ENCODE measurements around the gene LRRC32. TPM values are rescaled to one million over a fixed set of nuclear protein-coding genes. Genes with fewer than 3 reads are reported as not detected.

Gene LRRC32
- total RNA-seq, 2 experiments from 2014 or later, result 5.5 to 25.3 TPM

DNA sequence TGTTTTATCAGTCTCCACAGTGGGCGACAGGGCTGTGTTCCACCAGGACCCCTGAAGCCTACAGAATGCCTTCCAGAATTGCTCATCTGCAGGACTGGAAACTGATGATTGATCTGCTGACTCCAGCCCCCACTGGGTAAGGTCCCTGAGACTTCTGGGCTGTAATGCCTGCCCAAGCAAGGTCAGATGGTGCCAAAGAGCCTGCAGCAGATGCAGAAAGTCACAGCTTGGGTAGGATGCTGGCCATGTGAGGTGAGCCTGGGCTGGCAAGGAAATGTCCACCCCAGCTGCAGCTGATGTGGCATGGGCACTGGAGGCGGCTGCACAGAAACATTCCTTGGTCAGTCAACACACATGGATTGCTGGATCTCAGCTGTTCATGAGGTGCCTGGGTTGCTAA, 30.9 kb downstream of the LRRC32 start:
- Histone ChIP-seq H3K27ac (ENCODE audit: low read depth, low read length, poor library complexity, severe bottlenecking) (no peak overlapping the region), H3K36me3 (ENCODE audit: insufficient read depth, low read length) (no peaks in the 10 kb centered on the region), H3K9me3 (ENCODE audit: low read length) (no peaks in the 10 kb centered on the region), H4K20me1 (ENCODE audit: insufficient read depth, low read length) (no peaks in the 10 kb centered on the region), H3K4me1 (ENCODE audit: insufficient read depth, low read length, poor library complexity, severe bottlenecking) (peaks cover 54% of the 10 kb centered on the region), H3K4me3 (ENCODE audit: low read depth, low read length, poor library complexity, severe bottlenecking) (no peak overlapping the region), H2AFZ (ENCODE audit: low read length) (peak overlapping the region; percentile 72; the same call in 1 of the 2 replicates), H3K4me2 (ENCODE audit: low read length) (no peak overlapping the region), H3K79me2 (ENCODE audit: insufficient read depth, low read depth, low read length) (no peaks in the 10 kb centered on the region), H3K9me2 (ENCODE audit: insufficient read depth, low read length) (no peaks in the 10 kb centered on the region)
- intact Hi-C loops (cut with micrococcal nuclease; ENCODE audit: unreplicated experiment), result no loop called here
- BruUV-seq (replicated peaks), result no TSS peak
- ChIA-PET POLR2A (interaction anchor here (0.7 kb wide), 1 partner anchor 405 kb away, joined by 3 read pairs; no protein-coding TSS in a partner anchor), CTCF (ENCODE audit: unreplicated experiment) (no interaction called here)
- no peak for DNase-seq (ENCODE audit: low spot score)
- TF ChIP-seq, protein P1, sequence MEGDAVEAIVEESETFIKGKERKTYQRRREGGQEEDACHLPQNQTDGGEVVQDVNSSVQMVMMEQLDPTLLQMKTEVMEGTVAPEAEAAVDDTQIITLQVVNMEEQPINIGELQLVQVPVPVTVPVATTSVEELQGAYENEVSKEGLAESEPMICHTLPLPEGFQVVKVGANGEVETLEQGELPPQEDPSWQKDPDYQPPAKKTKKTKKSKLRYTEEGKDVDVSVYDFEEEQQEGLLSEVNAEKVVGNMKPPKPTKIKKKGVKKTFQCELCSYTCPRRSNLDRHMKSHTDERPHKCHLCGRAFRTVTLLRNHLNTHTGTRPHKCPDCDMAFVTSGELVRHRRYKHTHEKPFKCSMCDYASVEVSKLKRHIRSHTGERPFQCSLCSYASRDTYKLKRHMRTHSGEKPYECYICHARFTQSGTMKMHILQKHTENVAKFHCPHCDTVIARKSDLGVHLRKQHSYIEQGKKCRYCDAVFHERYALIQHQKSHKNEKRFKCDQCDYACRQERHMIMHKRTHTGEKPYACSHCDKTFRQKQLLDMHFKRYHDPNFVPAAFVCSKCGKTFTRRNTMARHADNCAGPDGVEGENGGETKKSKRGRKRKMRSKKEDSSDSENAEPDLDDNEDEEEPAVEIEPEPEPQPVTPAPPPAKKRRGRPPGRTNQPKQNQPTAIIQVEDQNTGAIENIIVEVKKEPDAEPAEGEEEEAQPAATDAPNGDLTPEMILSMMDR (conservative IDR thresholded peaks at IDR 0.05; ENCODE audit: low read length), result no peak
- no peak for TF ChIP-seq EZH2phosphoT487 (IDR thresholded peaks at IDR 0.05; ENCODE audit: borderline replicate concordance, low read depth, low read length)

DNA sequence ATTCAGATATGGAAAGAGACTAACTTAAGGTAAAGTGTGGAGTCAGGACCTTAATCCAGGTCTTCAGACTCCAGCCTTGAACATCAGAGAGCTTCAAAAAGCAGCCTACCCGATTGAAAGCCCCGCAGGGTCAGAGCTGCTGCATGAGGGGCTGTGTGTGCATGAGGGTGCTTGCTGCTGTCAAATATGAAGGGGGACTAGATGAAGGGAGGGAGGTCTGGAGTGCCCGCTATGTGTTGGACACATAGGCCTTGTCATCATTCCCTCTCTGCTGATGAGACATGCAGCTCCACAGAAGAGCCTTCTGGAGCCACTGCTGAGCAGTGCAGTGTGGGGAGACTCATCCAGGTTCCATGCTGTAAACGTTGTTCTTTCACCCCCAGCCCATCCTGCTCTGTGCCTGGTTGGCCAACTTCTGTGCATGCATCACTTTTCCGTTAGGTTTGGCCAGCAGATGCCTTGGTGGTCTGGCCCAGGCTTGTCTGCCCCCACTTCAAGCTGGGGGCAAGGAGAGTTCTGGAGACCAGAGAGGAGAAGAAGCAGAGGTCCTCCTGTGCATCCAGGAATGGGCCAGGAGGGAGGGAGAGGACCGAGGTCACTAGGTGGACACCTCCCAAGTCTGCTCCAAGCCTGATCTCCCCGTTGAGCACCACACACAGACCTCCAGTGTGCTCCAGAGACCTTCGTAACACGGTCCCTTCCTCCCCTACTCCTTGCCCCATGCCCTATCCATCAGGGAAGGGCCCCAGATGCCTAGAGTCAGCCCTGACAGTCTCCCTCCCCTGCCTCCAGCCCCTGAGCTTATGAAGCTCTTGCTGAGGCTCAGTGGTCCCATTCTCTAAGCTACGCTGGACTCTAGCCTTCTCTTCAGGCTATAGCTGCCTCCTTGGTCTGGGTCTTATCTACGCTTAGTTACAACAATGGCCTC, 32.0 kb downstream of the LRRC32 start:
- Histone ChIP-seq H3K4me2 (ENCODE audit: low read length) (peak overlapping the region; percentile 58), H3K27ac (ENCODE audit: low read depth, low read length, poor library complexity, severe bottlenecking) (peak overlapping the region; percentile 88), H4K20me1 (ENCODE audit: insufficient read depth, low read length) (no peaks in the 10 kb centered on the region), H3K36me3 (ENCODE audit: insufficient read depth, low read length) (no peaks in the 10 kb centered on the region), H3K79me2 (ENCODE audit: insufficient read depth, low read depth, low read length) (no peaks in the 10 kb centered on the region), H3K4me1 (ENCODE audit: insufficient read depth, low read length, poor library complexity, severe bottlenecking) (peaks cover 50% of the 10 kb centered on the region), H3K4me3 (ENCODE audit: low read depth, low read length, poor library complexity, severe bottlenecking) (peak overlapping the region; percentile 32), H2AFZ (ENCODE audit: low read length) (peak overlapping the region; percentile 72), H3K9me3 (ENCODE audit: low read length) (no peaks in the 10 kb centered on the region), H3K9me2 (ENCODE audit: insufficient read depth, low read length) (no peaks in the 10 kb centered on the region)
- TF ChIP-seq EZH2phosphoT487 (IDR thresholded peaks at IDR 0.05; ENCODE audit: borderline replicate concordance, low read depth, low read length), result no peak
- TF ChIP-seq, protein P1 (conservative IDR thresholded peaks at IDR 0.05; ENCODE audit: low read length), result no peak
- intact Hi-C loops (cut with micrococcal nuclease; ENCODE audit: unreplicated experiment), result no loop called here
- no TSS peak for BruUV-seq (replicated peaks)
- ChIA-PET POLR2A (interaction anchor here (0.7 to 5.7 kb wide), 7 partner anchors 9 to 404 kb away, joined by 3 to 42 read pairs (median 9); partner anchors contain the start of gene LRRC32), CTCF (ENCODE audit: unreplicated experiment) (interaction anchor here (0.5 to 2.4 kb wide), 6 partner anchors 9 to 39 kb away, joined by 3 to 16 read pairs (median 5); partner anchors contain the start of gene LRRC32)
- no peak for DNase-seq (ENCODE audit: low spot score)

All from OCI-LY7 (cell line).